KMS-11 (cell line): ENCODE data around the gene REV1.
"Not testable (repeated sequence)": the region's sequence is repeated elsewhere in the genome, so short reads cannot be mapped to it uniquely, and the experiment has no call there.

Experiments used
- H2AFZ ChIP-seq: fragments of 200-600 bp; sonication (generic); 2 replicates; pipeline ENCODE4 v1.6.1; 2016; ENCODE audit warnings: antibody characterized with exemption, mixed run types, low read depth
- H3K27ac ChIP-seq: fragments of 200-600 bp; sonication (generic); 2 replicates; pipeline ENCODE4 v1.6.1; 2016; ENCODE audit warnings: mild to moderate bottlenecking, mixed run types
- H3K27me3 ChIP-seq: fragments of 200-600 bp; sonication (generic); 2 replicates; pipeline ENCODE4 v1.6.1; 2017; ENCODE audit warnings: mild to moderate bottlenecking, low read depth, mixed run types, moderate library complexity; ENCODE audit not compliant: insufficient read depth
- H3K36me3 ChIP-seq: fragments of 200-600 bp; sonication (generic); 2 replicates; pipeline ENCODE4 v1.6.1; 2017; ENCODE audit warnings: mild to moderate bottlenecking, mixed run types; ENCODE audit not compliant: insufficient read depth
- H3K4me1 ChIP-seq: fragments of 200-600 bp; sonication (generic); 2 replicates; pipeline ENCODE4 v1.6.1; 2016; ENCODE audit warnings: mild to moderate bottlenecking, low read depth, mixed run types; ENCODE audit not compliant: poor library complexity, severe bottlenecking
- H3K4me2 ChIP-seq: fragments of 200-600 bp; sonication (generic); 2 replicates; pipeline ENCODE4 v1.7.0; 2016; ENCODE audit warnings: mild to moderate bottlenecking, mixed run types
- H3K4me3 ChIP-seq: fragments of 200-600 bp; sonication (generic); IDR thresholded peaks from 2 replicates; pipeline ENCODE4 v1.6.1; 2017; ENCODE audit warnings: low read depth, low read length, mixed read lengths; ENCODE audit not compliant: insufficient read depth
- H3K79me2 ChIP-seq: fragments of 200-600 bp; sonication (generic); 2 replicates; pipeline ENCODE4 v1.6.1; 2016; ENCODE audit warnings: low read depth, mixed run types; ENCODE audit not compliant: insufficient read depth
- H3K9ac ChIP-seq: fragments of 200-600 bp; sonication (generic); 2 replicates; pipeline ENCODE4 v1.6.1; 2016; ENCODE audit warnings: mild to moderate bottlenecking, mixed run types
- H4K20me1 ChIP-seq: fragments of 200-600 bp; sonication (generic); 2 replicates; pipeline ENCODE4 v1.6.1; 2016; ENCODE audit warnings: mild to moderate bottlenecking, mixed run types; ENCODE audit not compliant: insufficient read depth
- TF ChIP-seq, protein P1 (sequence below): fragments of 200-600 bp; sonication (generic); conservative IDR thresholded peaks from 2 replicates; pipeline ENCODE4 v1.6.1; 2017; ENCODE audit warnings: low read depth, mild to moderate bottlenecking, antibody characterized with exemption, low read length, moderate library complexity, mixed read lengths

Gene REV1

GRCh38 chr2:99373144-99373543, 116.7 kb downstream of the REV1 start:
- Histone ChIP-seq H3K4me2 (no peak overlapping the region), H3K27ac (no peak overlapping the region), H3K9ac (no peak overlapping the region), H4K20me1 (no peaks in the 10 kb centered on the region), H3K4me1 (peaks cover 17% of the 10 kb centered on the region), H2AFZ (no peak overlapping the region), H3K79me2 (no peaks in the 10 kb centered on the region), H3K36me3 (peaks cover 6% of the 10 kb centered on the region; the same call in 1 of the 2 replicates), H3K4me3 (no peak overlapping the region), H3K27me3 (no peaks in the 10 kb centered on the region)
- TF ChIP-seq, protein P1, sequence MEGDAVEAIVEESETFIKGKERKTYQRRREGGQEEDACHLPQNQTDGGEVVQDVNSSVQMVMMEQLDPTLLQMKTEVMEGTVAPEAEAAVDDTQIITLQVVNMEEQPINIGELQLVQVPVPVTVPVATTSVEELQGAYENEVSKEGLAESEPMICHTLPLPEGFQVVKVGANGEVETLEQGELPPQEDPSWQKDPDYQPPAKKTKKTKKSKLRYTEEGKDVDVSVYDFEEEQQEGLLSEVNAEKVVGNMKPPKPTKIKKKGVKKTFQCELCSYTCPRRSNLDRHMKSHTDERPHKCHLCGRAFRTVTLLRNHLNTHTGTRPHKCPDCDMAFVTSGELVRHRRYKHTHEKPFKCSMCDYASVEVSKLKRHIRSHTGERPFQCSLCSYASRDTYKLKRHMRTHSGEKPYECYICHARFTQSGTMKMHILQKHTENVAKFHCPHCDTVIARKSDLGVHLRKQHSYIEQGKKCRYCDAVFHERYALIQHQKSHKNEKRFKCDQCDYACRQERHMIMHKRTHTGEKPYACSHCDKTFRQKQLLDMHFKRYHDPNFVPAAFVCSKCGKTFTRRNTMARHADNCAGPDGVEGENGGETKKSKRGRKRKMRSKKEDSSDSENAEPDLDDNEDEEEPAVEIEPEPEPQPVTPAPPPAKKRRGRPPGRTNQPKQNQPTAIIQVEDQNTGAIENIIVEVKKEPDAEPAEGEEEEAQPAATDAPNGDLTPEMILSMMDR = no peak

- H3K36me3 ChIP-seq = peaks cover 19% of the 10 kb centered on the region; the same call in 1 of the 2 replicates
- not testable (repeated sequence) for H3K27ac ChIP-seq, H3K79me2 ChIP-seq, H3K4me1 ChIP-seq, H3K4me2 ChIP-seq, H3K4me3 ChIP-seq, H4K20me1 ChIP-seq, H2AFZ ChIP-seq, H3K27me3 ChIP-seq, H3K9ac ChIP-seq
Observed at GRCh38 chr2:99368854-99369253, 121.0 kb downstream of the REV1 start.

- Histone ChIP-seq H3K36me3 (peaks cover 19% of the 10 kb centered on the region; the same call in 1 of the 2 replicates), H2AFZ (no peak overlapping the region), H3K4me3 (no peak overlapping the region), H3K79me2 (peaks cover 6% of the 10 kb centered on the region; the same call in 1 of the 2 replicates), H3K27me3 (no peaks in the 10 kb centered on the region), H3K4me1 (peaks cover 9% of the 10 kb centered on the region), H3K4me2 (no peak overlapping the region), H4K20me1 (no peaks in the 10 kb centered on the region), H3K27ac (no peak overlapping the region), H3K9ac (no peak overlapping the region)
- TF ChIP-seq, protein P1 = no peak
Observed at GRCh38 chr2:99365661-99366060, 124.2 kb downstream of the REV1 start.

- H3K27ac ChIP-seq = no peak overlapping the region
- no peak overlapping the region for H3K4me3 ChIP-seq
- peaks cover 88% of the 10 kb centered on the region for H3K79me2 ChIP-seq
- TF ChIP-seq, protein P1 = no peak
- H3K36me3 ChIP-seq = no peaks in the 10 kb centered on the region
- H2AFZ ChIP-seq = no peak overlapping the region
- 0 out of 2 replicates have a peak, but pooled peaks cover 7% of the 10 kb centered on the region for H4K20me1 ChIP-seq
- H3K4me2 ChIP-seq = no peak overlapping the region
- H3K27me3 ChIP-seq = no peaks in the 10 kb centered on the region
- no peak overlapping the region for H3K9ac ChIP-seq
- peaks cover 21% of the 10 kb centered on the region for H3K4me1 ChIP-seq
Observed at GRCh38 chr2:99356853-99357252, 133.0 kb downstream of the REV1 start.

DNA sequence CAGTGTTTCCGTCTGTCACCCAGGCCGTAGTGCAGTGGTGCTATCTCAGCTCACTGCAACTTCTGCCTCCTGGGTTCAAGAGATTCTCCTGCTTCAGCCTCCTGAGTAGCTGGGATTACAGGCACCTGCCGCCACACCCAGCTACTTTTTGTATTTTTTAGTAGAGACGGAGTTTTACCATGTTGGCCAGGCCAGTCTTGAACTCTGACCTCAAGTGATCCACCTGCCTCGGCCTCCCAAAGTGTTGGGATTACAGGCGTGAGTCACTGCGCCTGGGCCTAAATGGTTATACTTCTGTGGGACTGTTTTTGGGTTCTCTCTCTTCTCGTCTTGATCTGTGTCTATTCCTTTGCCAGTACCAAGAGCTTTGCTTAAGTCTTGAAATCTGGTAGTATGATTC, 135.0 kb downstream of the REV1 start:
- H3K9ac ChIP-seq, H3K4me2 ChIP-seq, H3K27me3 ChIP-seq, H2AFZ ChIP-seq, H3K36me3 ChIP-seq, H3K27ac ChIP-seq, H3K4me3 ChIP-seq: not testable (repeated sequence)
- peaks cover 99% of the 10 kb centered on the region for H3K79me2 ChIP-seq
- 0 out of 2 replicates have a peak, but pooled peaks cover 12% of the 10 kb centered on the region for H4K20me1 ChIP-seq
- H3K4me1 ChIP-seq = peaks cover 28% of the 10 kb centered on the region
